Breast epithelium (tissue), 4 donors: Measurements from ENCODE around the gene SRRM3. TPM values are rescaled to one million over a fixed set of nuclear protein-coding genes. Genes with fewer than 3 reads are reported as not detected.
A peak's percentile ranks its signal among the peaks of the same experiment; 100 is the strongest.

Experiments
- DNase-seq, 2 donors: peaks; one replicate each; pipeline ENCODE4 v3.0.0-alpha.2; 2019; ENCODE audit warnings: low spot score in 2 of 2
- H3K27ac ChIP-seq, 2 donors: fragments of 200-600 bp; sonication (generic) in 1 of 2; one replicate each; pipeline ENCODE4 v1.5.1; 2016 to 2019; ENCODE audit warnings: mild to moderate bottlenecking in 1 of 2
- H3K27me3 ChIP-seq, 2 donors: fragments of 200-600 bp; sonication (generic) in 1 of 2; one replicate each; pipeline versions ENCODE4 v1.5.1 to v1.6.0; 2017 to 2019; ENCODE audit warnings: control low read depth in 1 of 2, mild to moderate bottlenecking in 1 of 2
- H3K36me3 ChIP-seq: fragments of 200-600 bp; one replicate; pipeline ENCODE4 v1.5.1; 2019
- H3K4me1 ChIP-seq, 2 donors: fragments of 200-600 bp; sonication (generic); one replicate each; pipeline ENCODE4 v1.5.1; 2016 to 2019; ENCODE audit warnings: control low read depth in 1 of 2
- H3K4me3 ChIP-seq, 3 donors: fragments of 200-600 bp; sonication (generic); 1 replicate in 2 of 3; 2 replicates in 1 of 3; pipeline ENCODE4 v1.5.1; 2016 to 2019; ENCODE audit warnings: mild to moderate bottlenecking in 3 of 3, moderate library complexity in 2 of 3
- H3K9me3 ChIP-seq, 2 donors: fragments of 200-600 bp; sonication (generic) in 1 of 2; one replicate each; pipeline ENCODE4 v1.5.1; 2016 to 2019; ENCODE audit warnings: control low read depth in 1 of 2
- CTCF ChIP-seq, 3 donors: fragments of 450-650 bp; IDR thresholded peaks; one replicate each; pipeline ENCODE4 v1.5.1; 2016 to 2017; ENCODE audit warnings: antibody characterized with exemption in 3 of 3, mild to moderate bottlenecking in 3 of 3, moderate library complexity in 3 of 3
- POLR2A ChIP-seq: fragments of 450-650 bp; IDR thresholded peaks from one replicate; pipeline ENCODE4 v1.6.1; 2016; ENCODE audit warnings: antibody characterized with exemption, mild to moderate bottlenecking, moderate library complexity
- POLR2AphosphoS5 ChIP-seq, 3 donors: sonication (generic); formaldehyde crosslinking; IDR thresholded peaks; one replicate each; pipeline ENCODE4 v1.6.1; 2017; ENCODE audit warnings: antibody characterized with exemption in 3 of 3
- intact Hi-C: fragments of 100-400 bp; cut with DNase I; formaldehyde crosslinking; loops from one replicate; pipeline ENCODE4 v1.15.1; 2023; ENCODE audit warnings: low total_unique reads
- total RNA-seq, 3 donors: library from RNA; depleted of rRNA; stranded (reverse); fragments of >200 nt; gene quantifications; one replicate each; pipeline ENCODE4 v1.1.0, GENCODE V29; 2016

Gene SRRM3
- total RNA-seq, 3 donors from 2014 or later: 3.4 to 7.9 (median 3.4) TPM

DNA sequence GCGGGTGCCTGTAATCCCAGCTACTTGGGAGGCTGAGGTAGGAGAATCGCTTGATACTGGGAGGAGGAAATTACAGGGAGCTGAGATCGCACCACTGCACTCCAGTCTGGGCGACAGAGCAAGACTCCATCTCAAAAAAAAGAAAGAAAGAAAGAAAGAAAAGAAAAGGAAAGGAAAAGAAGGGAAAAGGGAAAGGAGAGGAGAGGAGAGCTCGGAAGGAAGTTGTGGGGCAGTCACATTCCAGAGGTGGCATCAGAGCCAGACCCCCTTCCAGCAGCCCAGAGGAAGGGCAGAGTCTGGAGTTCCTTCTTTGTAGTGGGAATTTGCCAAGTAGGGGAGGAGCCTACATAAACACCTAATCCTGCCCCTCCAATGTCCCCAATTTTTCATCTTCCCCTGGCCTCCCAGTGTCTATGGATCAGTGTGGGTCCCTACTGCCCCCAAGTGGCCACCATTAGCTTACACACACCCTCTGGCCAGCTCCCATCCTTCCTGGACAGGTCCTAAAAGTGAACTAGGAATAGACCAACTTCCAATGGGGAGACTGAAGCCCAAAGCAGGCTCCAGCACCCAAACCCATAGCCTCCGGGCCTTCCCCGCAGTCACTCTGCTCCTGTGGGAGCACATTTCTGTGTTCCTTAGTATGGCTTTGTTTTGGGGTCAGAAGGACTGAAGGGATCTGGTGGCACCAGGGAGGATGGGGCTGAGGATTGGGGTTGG is 61.1 kb downstream of the SRRM3 start:
- no peak for DNase-seq
- no peak for TF ChIP-seq POLR2AphosphoS5 (IDR thresholded peaks at IDR 0.05)
- no peak for TF ChIP-seq POLR2A
- TF ChIP-seq CTCF (IDR thresholded peaks at IDR 0.05): peak in 2 of 3 donors; percentile 39 to 55
- intact Hi-C loops: no loop called here
- no peak overlapping the region for H3K4me3 ChIP-seq
- H3K4me1 ChIP-seq: peaks cover 4 to 8% of the 10 kb centered on the region in 2 donors
- no peaks in the 10 kb centered on the region for H3K36me3 ChIP-seq
- peaks cover 12 to 41% of the 10 kb centered on the region in 2 donors for H3K27me3 ChIP-seq
- H3K9me3 ChIP-seq: no peaks in the 10 kb centered on the region
- H3K27ac ChIP-seq: no peak overlapping the region

DNA sequence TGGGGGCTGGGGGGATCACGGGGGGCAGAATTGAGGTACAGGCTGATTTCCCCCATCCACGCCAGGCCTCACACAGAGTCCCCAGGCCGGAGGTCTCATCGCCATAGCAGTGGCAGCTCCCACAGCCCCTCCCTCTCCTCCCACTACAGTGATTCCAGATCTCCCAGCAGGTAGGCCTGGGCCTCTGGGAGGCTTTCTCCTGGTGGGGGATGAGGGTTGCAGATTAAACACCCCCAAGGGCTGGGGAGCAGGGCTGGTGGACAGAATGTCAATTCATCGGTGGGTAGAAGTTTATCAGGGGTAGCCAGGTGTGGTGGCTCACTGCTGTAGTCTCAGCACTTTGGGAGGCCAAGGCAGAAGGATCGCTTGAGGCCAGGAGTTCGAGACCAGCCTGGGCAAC is 63.6 kb downstream of the SRRM3 start:
- peaks cover 7 to 40% of the 10 kb centered on the region in 2 donors for H3K27me3 ChIP-seq
- no peaks in the 10 kb centered on the region for H3K36me3 ChIP-seq
- intact Hi-C loops: no loop called here
- DNase-seq: no peak
- peaks cover 4 to 8% of the 10 kb centered on the region in 2 donors for H3K4me1 ChIP-seq
- H3K27ac ChIP-seq: no peak overlapping the region
- H3K9me3 ChIP-seq: no peaks in the 10 kb centered on the region
- no peak overlapping the region for H3K4me3 ChIP-seq
- TF ChIP-seq POLR2AphosphoS5 (IDR thresholded peaks at IDR 0.05) (no peak), POLR2A (no peak), CTCF (IDR thresholded peaks at IDR 0.05) (no peak)

GRCh38 chr7:76267107-76267893 is 65.6 kb downstream of the SRRM3 start:
- Histone ChIP-seq H3K27me3 (peaks cover 7 to 27% of the 10 kb centered on the region in 2 donors), H3K9me3 (no peaks in the 10 kb centered on the region), H3K27ac (no peak overlapping the region), H3K36me3 (no peaks in the 10 kb centered on the region), H3K4me3 (peak overlapping the region; percentile 18 to 65 (median 37)), H3K4me1 (peaks cover 4 to 8% of the 10 kb centered on the region in 2 donors)
- intact Hi-C loops: no loop called here
- no peak for TF ChIP-seq CTCF (IDR thresholded peaks at IDR 0.05)
- no peak for DNase-seq

DNA sequence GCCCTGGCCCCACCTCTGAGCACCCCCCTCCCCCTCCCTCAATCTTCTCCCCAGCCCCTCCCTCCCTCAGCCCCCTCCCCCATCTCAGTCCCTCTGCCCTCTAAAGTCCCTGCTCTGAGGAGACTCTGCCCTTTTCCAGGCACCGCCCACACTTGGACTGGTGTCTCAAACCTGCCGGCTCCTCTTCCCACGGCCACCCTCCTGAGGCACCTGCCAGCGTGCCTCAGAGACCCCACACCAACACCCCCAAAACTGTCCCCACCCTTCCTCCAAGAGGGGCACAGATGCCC is 66.1 kb downstream of the SRRM3 start:
- peaks cover 4 to 8% of the 10 kb centered on the region in 2 donors for H3K4me1 ChIP-seq
- peak overlapping the region in 1 of 3 donors; percentile 15 for H3K4me3 ChIP-seq
- intact Hi-C loops: no loop called here
- no peak overlapping the region for H3K27ac ChIP-seq
- TF ChIP-seq POLR2A (no peak), CTCF (IDR thresholded peaks at IDR 0.05) (no peak)
- peaks cover 7 to 27% of the 10 kb centered on the region in 2 donors for H3K27me3 ChIP-seq
- DNase-seq: no peak
- H3K36me3 ChIP-seq: no peaks in the 10 kb centered on the region
- H3K9me3 ChIP-seq: no peaks in the 10 kb centered on the region

- Histone ChIP-seq H3K27ac (no peak overlapping the region), H3K4me1 (peaks cover 4 to 8% of the 10 kb centered on the region in 2 donors), H3K36me3 (no peaks in the 10 kb centered on the region), H3K27me3 (peaks cover 7 to 27% of the 10 kb centered on the region in 2 donors), H3K4me3 (peak overlapping the region in 1 of 3 donors; percentile 15), H3K9me3 (no peaks in the 10 kb centered on the region)
- intact Hi-C loops: no loop called here
- DNase-seq: no peak
- TF ChIP-seq POLR2A: no peak
- no peak for TF ChIP-seq POLR2AphosphoS5 (IDR thresholded peaks at IDR 0.05)
- TF ChIP-seq CTCF (IDR thresholded peaks at IDR 0.05): no peak
These were observed 66.7 kb downstream of the SRRM3 start for GRCh38 chr7:76268376-76268775.
